GM06990 (cell line): ENCODE measurements around the gene LRRC4B.

ENCODE experiments used
- DNase-seq: peaks from one replicate; pipeline ENCODE4 v3.0.0-alpha.2; 2011; ENCODE audit not compliant: insufficient read length; ENCODE audit errors: extremely low read depth
- H3K27me3 ChIP-seq: replicated peaks from 2 replicates; pipeline ENCODE4 v1.6.0; 2011; ENCODE audit warnings: low read length; ENCODE audit not compliant: control insufficient read depth, insufficient read depth
- H3K36me3 ChIP-seq: 2 replicates; pipeline ENCODE4 v1.5.1; 2011; ENCODE audit warnings: low read length; ENCODE audit not compliant: control insufficient read depth, insufficient read depth
- H3K4me3 ChIP-seq: replicated peaks from 2 replicates; pipeline ENCODE4 v1.5.1; 2011; ENCODE audit warnings: low read depth, mild to moderate bottlenecking, control low read depth, low read length
- TF ChIP-seq, protein P1 (sequence below): IDR thresholded peaks from 2 replicates; pipeline ENCODE4 v1.5.1; 2011; ENCODE audit warnings: low read length, control low read depth, mild to moderate bottlenecking, inconsistent platforms; ENCODE audit not compliant: insufficient read depth, poor library complexity, severe bottlenecking

Gene LRRC4B

DNA sequence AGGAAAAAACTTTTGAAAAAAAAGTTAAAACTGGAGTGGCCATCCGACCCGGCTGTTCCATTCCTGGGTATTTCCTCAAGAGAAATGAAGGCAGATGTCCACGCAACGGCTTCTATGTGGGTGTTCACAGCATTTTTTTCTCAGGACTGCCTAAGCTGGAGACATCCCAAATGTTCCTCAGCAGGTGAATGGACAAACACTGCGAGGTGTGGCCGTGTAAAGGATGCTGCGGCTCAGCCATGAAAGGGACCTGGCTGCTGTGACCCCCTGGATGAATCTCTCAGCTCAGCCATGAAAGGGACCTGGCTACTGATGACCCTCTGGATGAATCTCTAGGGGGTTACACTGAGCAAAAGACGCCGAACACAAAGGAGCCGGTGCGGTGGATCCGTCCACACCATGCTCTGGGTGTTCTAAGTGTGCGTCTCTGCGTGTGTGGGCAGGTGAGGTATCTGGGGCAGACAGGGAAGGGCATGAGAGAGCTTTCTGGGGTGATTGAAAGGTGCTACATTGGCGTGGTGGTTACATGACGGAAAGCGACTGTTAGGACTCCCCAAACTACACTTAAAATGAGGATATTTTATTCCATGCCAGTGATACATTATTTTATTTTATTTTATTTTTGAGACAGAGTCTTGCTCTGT is 47.3 kb downstream of the LRRC4B start:
- no peaks in the 10 kb centered on the region for H3K36me3 ChIP-seq
- DNase-seq, result no peak
- H3K4me3 ChIP-seq, result no peak overlapping the region
- H3K27me3 ChIP-seq, result no peaks in the 10 kb centered on the region
- TF ChIP-seq, protein P1, sequence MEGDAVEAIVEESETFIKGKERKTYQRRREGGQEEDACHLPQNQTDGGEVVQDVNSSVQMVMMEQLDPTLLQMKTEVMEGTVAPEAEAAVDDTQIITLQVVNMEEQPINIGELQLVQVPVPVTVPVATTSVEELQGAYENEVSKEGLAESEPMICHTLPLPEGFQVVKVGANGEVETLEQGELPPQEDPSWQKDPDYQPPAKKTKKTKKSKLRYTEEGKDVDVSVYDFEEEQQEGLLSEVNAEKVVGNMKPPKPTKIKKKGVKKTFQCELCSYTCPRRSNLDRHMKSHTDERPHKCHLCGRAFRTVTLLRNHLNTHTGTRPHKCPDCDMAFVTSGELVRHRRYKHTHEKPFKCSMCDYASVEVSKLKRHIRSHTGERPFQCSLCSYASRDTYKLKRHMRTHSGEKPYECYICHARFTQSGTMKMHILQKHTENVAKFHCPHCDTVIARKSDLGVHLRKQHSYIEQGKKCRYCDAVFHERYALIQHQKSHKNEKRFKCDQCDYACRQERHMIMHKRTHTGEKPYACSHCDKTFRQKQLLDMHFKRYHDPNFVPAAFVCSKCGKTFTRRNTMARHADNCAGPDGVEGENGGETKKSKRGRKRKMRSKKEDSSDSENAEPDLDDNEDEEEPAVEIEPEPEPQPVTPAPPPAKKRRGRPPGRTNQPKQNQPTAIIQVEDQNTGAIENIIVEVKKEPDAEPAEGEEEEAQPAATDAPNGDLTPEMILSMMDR, result no peak

DNA sequence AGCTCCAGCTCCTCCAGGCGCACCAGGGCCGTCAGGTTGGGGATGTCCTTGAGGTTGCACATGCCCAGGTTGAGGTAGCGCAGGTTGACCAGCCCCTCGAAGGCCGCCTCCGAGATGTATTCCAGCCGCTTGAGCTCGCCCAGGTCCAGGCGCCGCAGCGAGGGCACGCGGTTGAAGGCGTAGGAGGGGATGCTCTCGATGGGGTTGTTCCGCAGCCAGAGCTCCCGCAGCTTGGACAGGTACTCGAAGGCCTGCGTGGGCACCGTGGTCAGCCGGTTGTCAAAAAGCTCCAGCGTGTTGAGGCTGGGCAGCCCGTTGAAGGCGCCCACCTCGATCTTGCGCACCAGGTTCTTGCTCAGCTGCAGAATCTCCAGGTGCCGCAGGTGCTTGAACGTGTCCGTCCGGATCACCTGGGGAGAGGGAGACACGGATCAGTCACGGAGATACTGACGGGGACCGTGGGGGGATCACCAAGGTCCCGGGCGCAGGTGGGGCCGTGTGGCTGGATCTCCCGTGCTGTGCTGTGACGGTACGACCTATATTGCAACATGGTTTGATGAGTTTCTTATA is 49.1 kb downstream of the LRRC4B start:
- Histone ChIP-seq H3K36me3 (no peaks in the 10 kb centered on the region), H3K4me3 (no peak overlapping the region), H3K27me3 (no peaks in the 10 kb centered on the region)
- TF ChIP-seq, protein P1, result no peak
- no peak for DNase-seq

DNA sequence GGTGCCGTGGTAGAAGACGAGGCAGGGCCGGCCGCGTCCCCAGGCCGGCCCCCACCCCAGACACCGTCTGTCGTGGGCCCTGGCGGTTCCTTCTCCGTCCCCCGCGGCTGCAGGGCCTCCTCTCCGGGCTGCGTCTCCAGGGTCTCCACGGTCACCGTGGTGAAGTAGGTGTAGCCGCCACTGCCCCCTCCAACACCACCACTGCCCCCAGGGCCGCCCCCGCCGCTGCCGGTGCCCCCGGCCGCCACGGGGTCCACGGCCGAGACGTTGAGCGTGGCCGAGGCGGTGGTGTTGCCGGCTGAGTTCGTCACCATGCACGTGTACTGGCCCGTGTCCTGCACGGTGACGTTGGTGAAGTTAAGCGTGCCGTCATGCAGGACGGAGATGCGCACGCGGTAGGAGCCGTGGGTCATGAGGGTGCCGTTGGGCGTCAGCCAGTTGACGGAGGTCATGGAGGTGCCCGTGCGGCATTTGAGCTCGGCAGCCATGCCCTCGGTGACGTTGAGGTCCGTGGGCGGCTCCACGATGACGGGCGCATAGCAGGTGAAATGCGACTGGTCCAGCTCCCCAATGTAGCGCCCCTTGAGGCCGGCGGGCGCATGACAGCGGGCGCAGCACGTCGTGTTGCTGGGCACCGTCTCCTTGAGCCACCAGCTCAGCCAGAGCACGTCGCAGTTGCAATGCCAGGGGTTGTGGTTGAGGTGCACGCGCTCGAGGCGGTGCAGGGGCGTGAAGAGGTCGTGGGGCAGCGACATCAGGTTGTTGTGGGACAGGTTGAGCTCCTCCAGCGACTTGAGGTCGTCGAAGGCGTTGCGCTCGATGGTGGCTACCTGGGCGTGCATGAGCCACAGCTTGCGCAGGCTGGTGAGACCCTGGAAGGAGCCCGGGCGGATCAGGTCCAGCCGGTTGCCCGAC is 49.9 kb downstream of the LRRC4B start:
- no peak for DNase-seq
- TF ChIP-seq, protein P1, result no peak
- Histone ChIP-seq H3K27me3 (no peaks in the 10 kb centered on the region), H3K4me3 (no peak overlapping the region), H3K36me3 (no peaks in the 10 kb centered on the region)

DNA sequence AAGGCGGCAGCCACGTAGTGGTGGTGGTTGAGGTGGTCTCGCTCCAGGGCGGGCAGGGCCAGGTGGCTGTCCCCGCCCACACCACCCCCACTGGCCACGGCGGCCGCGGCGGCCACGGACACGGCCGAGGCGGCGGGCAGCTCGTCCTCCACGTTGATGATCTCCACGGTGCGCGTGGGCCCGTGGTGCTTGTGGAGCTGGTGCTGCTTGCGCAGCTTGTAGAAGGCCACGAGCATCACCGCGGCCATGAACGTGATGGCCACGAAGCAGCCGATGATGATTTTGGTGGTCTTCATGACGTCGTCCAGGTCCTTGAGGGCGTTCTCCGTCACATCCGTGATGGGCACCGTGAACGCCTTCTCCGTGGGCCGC is 50.5 kb downstream of the LRRC4B start:
- DNase-seq, result no peak
- no peaks in the 10 kb centered on the region for H3K27me3 ChIP-seq
- no peak overlapping the region for H3K4me3 ChIP-seq
- TF ChIP-seq, protein P1, result no peak
- H3K36me3 ChIP-seq, result no peaks in the 10 kb centered on the region

DNA sequence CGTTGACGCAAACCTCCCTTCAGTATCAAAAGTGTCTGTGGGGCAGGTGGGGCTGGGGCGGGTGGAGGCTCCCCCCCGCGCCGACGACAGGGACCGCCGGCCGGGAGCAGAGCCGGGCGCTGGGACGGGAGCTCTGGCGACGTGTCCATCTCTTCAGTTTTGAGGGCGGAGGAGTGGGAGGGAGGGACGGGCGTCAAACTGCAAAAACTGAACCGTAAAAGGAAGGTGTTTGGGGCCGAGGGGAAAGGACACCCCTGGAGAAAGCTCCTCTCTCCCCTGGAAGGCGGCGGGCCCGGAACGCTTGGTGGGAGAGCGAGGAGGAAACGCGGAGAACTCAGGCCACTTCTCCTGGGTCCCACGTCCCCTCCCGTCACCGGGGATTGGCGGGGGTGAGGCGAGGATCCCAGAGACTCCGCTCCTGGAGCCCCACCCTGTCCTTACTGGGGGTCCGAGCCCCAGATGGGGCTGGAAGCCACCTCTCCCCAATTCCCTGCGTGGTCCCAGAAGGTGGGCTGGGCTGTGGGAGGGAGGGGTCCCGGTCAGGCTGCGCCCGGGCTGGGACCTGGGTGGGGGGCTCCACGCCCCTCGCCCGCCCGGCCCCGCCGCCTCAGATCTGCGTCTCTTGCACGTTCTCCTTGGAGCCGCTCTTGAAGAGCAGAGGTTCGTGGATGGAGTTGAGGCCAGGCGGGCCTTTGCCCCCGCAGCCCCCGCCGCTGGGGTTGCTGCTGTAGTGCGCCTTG is 51.1 kb downstream of the LRRC4B start:
- TF ChIP-seq, protein P1, result no peak
- H3K36me3 ChIP-seq, result no peaks in the 10 kb centered on the region
- no peaks in the 10 kb centered on the region for H3K27me3 ChIP-seq
- H3K4me3 ChIP-seq, result no peak overlapping the region
- no peak for DNase-seq
